AG08396 (cell line): Measurements from ENCODE around the gene APOO.
"Not testable (repeated sequence)": the region's sequence is repeated elsewhere in the genome, so short reads cannot be mapped to it uniquely, and the experiment has no call there.

Experiments used
- DNase-seq: peaks from one replicate; pipeline ENCODE4 v3.0.0; 2012; ENCODE audit warnings: low spot score, mixed read lengths

Gene APOO

GRCh38 chrX:23859238-23859637, 48.5 kb downstream of the APOO start:
- not testable (repeated sequence) for DNase-seq

- DNase-seq: no peak
Observed at GRCh38 chrX:23857935-23858334, 49.8 kb downstream of the APOO start.

GRCh38 chrX:23857363-23857762, 50.4 kb downstream of the APOO start:
- no peak for DNase-seq

- DNase-seq: no peak
Observed at GRCh38 chrX:23855569-23855968, 52.2 kb downstream of the APOO start.

GRCh38 chrX:23854945-23855344, 52.8 kb downstream of the APOO start:
- no peak for DNase-seq

- peak; percentile 8 for DNase-seq
Observed at GRCh38 chrX:23854122-23854521, 53.6 kb downstream of the APOO start.

- DNase-seq: no peak
Observed at GRCh38 chrX:23851544-23851943, 56.2 kb downstream of the APOO start.

GRCh38 chrX:23849241-23849640, 58.5 kb downstream of the APOO start:
- DNase-seq: no peak

- DNase-seq: no peak
Observed at GRCh38 chrX:23845351-23845817, 62.4 kb downstream of the APOO start.

GRCh38 chrX:23844502-23845138, 63.1 kb downstream of the APOO start:
- no peak for DNase-seq

- DNase-seq: no peak
Observed at GRCh38 chrX:23841847-23842522, 65.8 kb downstream of the APOO start.

GRCh38 chrX:23840674-23841073, 67.1 kb downstream of the APOO start:
- no peak for DNase-seq

- DNase-seq: no peak
Observed at GRCh38 chrX:23838953-23839352, 68.8 kb downstream of the APOO start.

- DNase-seq: no peak
Observed at GRCh38 chrX:23832721-23833120, 75.0 kb downstream of the APOO start.

GRCh38 chrX:23828881-23829280, 78.9 kb downstream of the APOO start:
- DNase-seq: no peak

- DNase-seq: no peak
Observed at GRCh38 chrX:23826653-23827052, 81.1 kb downstream of the APOO start.

- DNase-seq: no peak
Observed at GRCh38 chrX:23826216-23826615, 81.5 kb downstream of the APOO start.

GRCh38 chrX:23825675-23826074, 82.1 kb downstream of the APOO start:
- DNase-seq: no peak

- DNase-seq: no peak
Observed at GRCh38 chrX:23822841-23823240, 84.9 kb downstream of the APOO start.

- DNase-seq: no peak
Observed at GRCh38 chrX:23822397-23822796, 85.3 kb downstream of the APOO start.

- DNase-seq: no peak
Observed at GRCh38 chrX:23821847-23822246, 85.9 kb downstream of the APOO start.

GRCh38 chrX:23820235-23820782, 87.4 kb downstream of the APOO start:
- DNase-seq: no peak

- no peak for DNase-seq
Observed at GRCh38 chrX:23819385-23820234, 88.1 kb downstream of the APOO start.
